HL-60/S4 treated with phorbol 12-myristate 13-acetate at 8.2 ng/mL for 4 days and 3 days (cell line): ENCODE results near the gene PTPRM.

Experiments
- in situ Hi-C: fragments of 300-500 bp; cut with MboI; formaldehyde crosslinking; loops from 2 replicates; pipeline ENCODE4 v1.15.0; 2022; ENCODE audit warnings: low sequenced_read_pairs

PTPRM gene

GRCh38 chr18:7749510-7749981, 182.4 kb downstream of the PTPRM start:
- in situ Hi-C loops: no loop called here

GRCh38 chr18:7750095-7750663, 183.1 kb downstream of the PTPRM start:
- in situ Hi-C loops: no loop called here

GRCh38 chr18:7750966-7751365, 183.8 kb downstream of the PTPRM start:
- in situ Hi-C loops: no loop called here

GRCh38 chr18:7754258-7754657, 187.1 kb downstream of the PTPRM start:
- in situ Hi-C loops: no loop called here

GRCh38 chr18:7754725-7755181, 187.6 kb downstream of the PTPRM start:
- in situ Hi-C loops: no loop called here

- in situ Hi-C loops: no loop called here
Measured at GRCh38 chr18:7755753-7756475, 188.8 kb downstream of the PTPRM start.

GRCh38 chr18:7757175-7757574, 190.1 kb downstream of the PTPRM start:
- in situ Hi-C loops: no loop called here

GRCh38 chr18:7758764-7759163, 191.6 kb downstream of the PTPRM start:
- in situ Hi-C loops: no loop called here

- in situ Hi-C loops: no loop called here
Measured at GRCh38 chr18:7760967-7761948, 194.1 kb downstream of the PTPRM start.

- in situ Hi-C loops: no loop called here
Measured at GRCh38 chr18:7764405-7764804, 197.3 kb downstream of the PTPRM start.

- in situ Hi-C loops: no loop called here
Measured at GRCh38 chr18:7766346-7766745, 199.2 kb downstream of the PTPRM start.

- in situ Hi-C loops: no loop called here
Measured at GRCh38 chr18:7766817-7767216, 199.7 kb downstream of the PTPRM start.

- in situ Hi-C loops: no loop called here
Measured at GRCh38 chr18:7770908-7771307, 203.8 kb downstream of the PTPRM start.

GRCh38 chr18:7772510-7772888, 205.4 kb downstream of the PTPRM start:
- in situ Hi-C loops: no loop called here

- in situ Hi-C loops: no loop called here
Measured at GRCh38 chr18:7772951-7773350, 205.8 kb downstream of the PTPRM start.

- in situ Hi-C loops: no loop called here
Measured at GRCh38 chr18:7775128-7775527, 208.0 kb downstream of the PTPRM start.

- in situ Hi-C loops: no loop called here
Measured at GRCh38 chr18:7775843-7776242, 208.7 kb downstream of the PTPRM start.

- in situ Hi-C loops: no loop called here
Measured at GRCh38 chr18:7778181-7778580, 211.1 kb downstream of the PTPRM start.

- in situ Hi-C loops: no loop called here
Measured at GRCh38 chr18:7779211-7779610, 212.1 kb downstream of the PTPRM start.

GRCh38 chr18:7784171-7784570, 217.1 kb downstream of the PTPRM start:
- in situ Hi-C loops: no loop called here

- in situ Hi-C loops: no loop called here
Measured at GRCh38 chr18:7786569-7786968, 219.5 kb downstream of the PTPRM start.
